Hepatocyte (in vitro differentiated cells): Measurements from ENCODE around the gene FGGY. TPM values are rescaled to one million over a fixed set of nuclear protein-coding genes. Genes with fewer than 3 reads are reported as not detected.

Source experiments
- DNase-seq: peaks from one replicate; pipeline ENCODE4 v3.0.0-alpha.2; 2016; ENCODE audit warnings: low spot score
- H2AFZ ChIP-seq: fragments of 200-600 bp; sonication (generic); 2 replicates; pipeline ENCODE4 v1.6.0; 2016; ENCODE audit warnings: antibody characterized with exemption, mild to moderate bottlenecking
- H3K27ac ChIP-seq: fragments of 200-600 bp; sonication (generic); 2 replicates; pipeline ENCODE4 v1.5.1; 2016; ENCODE audit warnings: mild to moderate bottlenecking
- H3K27me3 ChIP-seq: fragments of 200-600 bp; sonication (generic); 2 replicates; pipeline ENCODE4 v1.6.1; 2016
- H3K36me3 ChIP-seq: fragments of 200-600 bp; sonication (generic); replicated peaks from 2 replicates; pipeline ENCODE4 v1.5.1; 2016; ENCODE audit warnings: low read depth; ENCODE audit not compliant: insufficient read depth
- H3K4me1 ChIP-seq: fragments of 200-600 bp; sonication (generic); 2 replicates; pipeline ENCODE4 v1.5.1; 2016; ENCODE audit warnings: mild to moderate bottlenecking, moderate library complexity; ENCODE audit not compliant: insufficient read depth
- H3K4me2 ChIP-seq: fragments of 200-600 bp; sonication (generic); 2 replicates; pipeline ENCODE4 v1.6.0; 2016
- H3K4me3 ChIP-seq: fragments of 200-600 bp; sonication (generic); 2 replicates; pipeline ENCODE4 v1.5.1; 2016; ENCODE audit warnings: mild to moderate bottlenecking
- H3K79me2 ChIP-seq: fragments of 200-600 bp; sonication (generic); 2 replicates; pipeline ENCODE4 v1.6.0; 2017; ENCODE audit warnings: mild to moderate bottlenecking
- H3K9me2 ChIP-seq: fragments of 200-600 bp; sonication (generic); replicated peaks from 2 replicates; pipeline ENCODE4 v1.6.0; 2017; ENCODE audit warnings: mild to moderate bottlenecking; ENCODE audit not compliant: insufficient read depth
- H3K9me3 ChIP-seq: fragments of 200-600 bp; sonication (generic); 2 replicates; pipeline ENCODE4 v1.5.1; 2016; ENCODE audit warnings: low read depth, mild to moderate bottlenecking
- H4K20me1 ChIP-seq: fragments of 200-600 bp; sonication (generic); 2 replicates; pipeline ENCODE4 v1.6.0; 2016; ENCODE audit warnings: mild to moderate bottlenecking; ENCODE audit not compliant: insufficient read depth, poor library complexity, severe bottlenecking
- CTCF ChIP-seq: fragments of 200-600 bp; sonication (generic); IDR thresholded peaks from 2 replicates; pipeline ENCODE4 v1.5.1; 2016; ENCODE audit warnings: antibody characterized with exemption, mild to moderate bottlenecking; ENCODE audit not compliant: poor library complexity
- EZH2 ChIP-seq: fragments of 200-600 bp; sonication (generic); IDR thresholded peaks from 2 replicates; pipeline ENCODE4 v1.6.1; 2016; ENCODE audit warnings: antibody characterized with exemption, mild to moderate bottlenecking, borderline replicate concordance
- EZH2phosphoT487 ChIP-seq: fragments of 200-600 bp; sonication (generic); IDR thresholded peaks from one replicate; pipeline ENCODE4 v1.6.1; 2018; ENCODE audit warnings: antibody characterized with exemption, mild to moderate bottlenecking, low read depth, moderate library complexity; ENCODE audit not compliant: unreplicated experiment, severe bottlenecking
- WGBS: methylation state at CpG from one replicate; pipeline ENCODE4 v1.1.6; 2016; ENCODE audit warnings: low lambda C conversion rate; ENCODE audit errors: missing lambda C conversion rate; 5-methylcytosine and 5-hydroxymethylcytosine counted together
- polyA plus RNA-seq: library from polyadenylated mRNA; unstranded; fragments of >200 nt; fragmentation: Nextera tagmentation; extraction: Ambion mirVana; gene quantifications from 2 replicates; pipeline ENCODE4 v1.2.1, GENCODE V29; 2016
- total RNA-seq: library from RNA; depleted of rRNA; stranded (reverse); fragments of >200 nt; gene quantifications from 2 replicates; pipeline ENCODE4 v1.2.3, GENCODE V29; 2014

Gene FGGY
- total and polyA plus RNA-seq, 2 experiments from 2014 or later: 18.0 to 20.6 TPM

GRCh38 chr1:59672851-59673572, 376.1 kb downstream of the FGGY start:
- Histone ChIP-seq H3K9me2 (no peaks in the 10 kb centered on the region), H2AFZ (no peak overlapping the region), H3K4me2 (no peak overlapping the region), H3K27me3 (no peaks in the 10 kb centered on the region), H3K79me2 (no peaks in the 10 kb centered on the region), H3K4me3 (no peak overlapping the region), H3K9me3 (no peaks in the 10 kb centered on the region), H3K27ac (peak overlapping the region; percentile 71), H3K36me3 (no peaks in the 10 kb centered on the region), H3K4me1 (peaks cover 35% of the 10 kb centered on the region), H4K20me1 (no peaks in the 10 kb centered on the region)
- WGBS: 70% methylated on average over 7 of the region's 7 CpGs
- TF ChIP-seq CTCF (no peak), EZH2phosphoT487 (no peak), EZH2 (no peak)
- DNase-seq: peak; percentile 19

- 68% methylated on average over 16 of the region's 16 CpGs for WGBS
- Histone ChIP-seq H4K20me1 (no peaks in the 10 kb centered on the region), H3K9me2 (no peaks in the 10 kb centered on the region), H3K4me2 (no peak overlapping the region), H3K27me3 (no peaks in the 10 kb centered on the region), H3K4me1 (peaks cover 43% of the 10 kb centered on the region), H3K4me3 (no peak overlapping the region), H3K9me3 (no peaks in the 10 kb centered on the region), H3K36me3 (no peaks in the 10 kb centered on the region), H2AFZ (no peak overlapping the region), H3K27ac (peak overlapping the region; percentile 71), H3K79me2 (no peaks in the 10 kb centered on the region)
- DNase-seq: peak; percentile 17
- TF ChIP-seq EZH2 (no peak), EZH2phosphoT487 (no peak), CTCF (no peak)
Measured at GRCh38 chr1:59673573-59674450, 376.9 kb downstream of the FGGY start.

- Histone ChIP-seq H3K36me3 (no peaks in the 10 kb centered on the region), H2AFZ (no peak overlapping the region), H3K27ac (peak overlapping the region; percentile 71), H3K79me2 (no peaks in the 10 kb centered on the region), H3K4me1 (peaks cover 42% of the 10 kb centered on the region), H3K9me2 (no peaks in the 10 kb centered on the region), H3K4me2 (no peak overlapping the region), H3K4me3 (no peak overlapping the region), H3K27me3 (no peaks in the 10 kb centered on the region), H4K20me1 (no peaks in the 10 kb centered on the region), H3K9me3 (no peaks in the 10 kb centered on the region)
- WGBS: 89% methylated on average over 2 of the region's 2 CpGs
- no peak for TF ChIP-seq EZH2
- no peak for TF ChIP-seq CTCF
- no peak for TF ChIP-seq EZH2phosphoT487
- no peak for DNase-seq
Measured at GRCh38 chr1:59674595-59674994, 377.7 kb downstream of the FGGY start.
